ENCODE data around the gene USP22.

DNA sequence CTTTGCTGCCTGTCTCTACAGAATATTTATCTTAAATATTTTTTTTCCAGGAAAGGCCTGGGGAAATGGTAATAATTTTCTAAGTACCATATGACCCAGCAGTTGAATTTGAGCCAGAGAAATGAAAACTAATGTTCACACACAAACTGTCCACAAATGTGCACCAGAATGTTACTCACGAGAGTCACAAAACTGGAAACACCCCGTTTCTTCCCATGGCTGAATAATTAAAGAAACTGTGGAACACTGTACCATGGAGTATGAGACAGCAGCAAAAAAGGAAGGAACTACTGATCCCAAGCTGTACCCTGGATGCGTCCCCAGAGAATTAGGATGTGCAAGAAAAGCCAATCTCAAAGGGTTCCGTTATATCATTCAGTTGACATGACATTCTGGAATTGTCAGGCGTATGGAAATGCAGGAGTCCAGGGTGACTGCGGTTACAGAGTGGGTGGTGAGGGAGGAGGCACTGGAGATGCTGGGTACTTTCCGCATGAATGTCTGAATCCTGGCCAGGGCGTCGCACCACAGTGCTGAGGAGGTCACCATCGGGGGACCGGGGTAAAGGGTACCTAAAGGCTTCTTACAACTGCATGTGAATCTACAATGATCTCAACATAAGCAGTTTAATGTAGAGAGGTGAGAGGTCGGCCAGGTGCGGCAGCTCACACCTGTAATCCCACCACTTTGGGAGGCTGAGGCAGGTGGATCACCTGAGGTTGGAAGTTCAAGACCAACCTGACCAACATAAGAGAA is 34.5 kb downstream of the USP22 start:
- TF ChIP-seq POLR2A (IDR thresholded peaks at IDR 0.05) (no peak), CTCF (IDR thresholded peaks at IDR 0.05 in 4 of 5, conservative IDR thresholded peaks at IDR 0.05 in 1 of 5) (no peak)

All from gastrocnemius medialis (tissue), 4 donors.